AG09309 (cell line): ENCODE data around the gene DVL1.

Experiments
- DNase-seq: peaks from one replicate; pipeline ENCODE4 v3.0.0-alpha.2; 2010; ENCODE audit warnings: low read depth
- H3K4me3 ChIP-seq: 2 replicates; pipeline ENCODE4 v1.5.1; 2011; ENCODE audit warnings: mild to moderate bottlenecking, low read depth, low read length, moderate library complexity; ENCODE audit not compliant: control insufficient read depth
- TF ChIP-seq, protein P1 (sequence below): IDR thresholded peaks from 2 replicates; pipeline ENCODE4 v1.5.1; 2011; ENCODE audit warnings: mild to moderate bottlenecking, low read depth, low read length, inconsistent platforms; ENCODE audit not compliant: insufficient read depth, control insufficient read depth; ENCODE audit errors: missing control alignments

Gene DVL1

DNA sequence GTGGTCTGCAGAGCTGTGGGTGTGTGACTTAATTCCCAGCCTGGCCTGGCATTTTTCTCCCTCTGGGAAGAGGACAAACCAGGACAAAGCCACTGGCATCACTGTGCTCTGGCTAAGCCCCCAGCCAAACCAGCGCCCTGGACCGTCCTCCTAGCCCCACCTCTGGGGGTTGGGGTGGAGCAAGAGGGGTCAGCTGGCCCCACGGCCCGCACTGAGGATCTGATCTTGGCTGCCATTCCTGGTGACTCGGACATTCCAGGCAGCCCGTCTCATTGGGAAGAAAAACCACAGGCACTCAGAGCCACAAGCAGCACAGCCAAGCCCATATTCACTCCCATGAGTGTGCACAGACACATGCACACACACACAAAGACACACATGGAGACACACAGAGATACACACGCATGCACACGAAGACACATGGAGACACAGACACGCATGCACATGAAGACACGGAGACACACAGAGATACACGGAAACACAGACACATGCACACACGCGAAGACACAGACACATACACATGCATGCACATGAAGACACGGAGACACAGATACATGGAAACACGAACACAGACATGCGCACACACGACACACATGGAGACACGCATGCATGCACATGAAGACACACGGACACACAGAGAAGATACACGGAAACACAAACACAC lies 11.4 kb upstream of the DVL1 start:
- DNase-seq: peak; percentile 79
- peak overlapping the region; percentile 44 for H3K4me3 ChIP-seq
- TF ChIP-seq, protein P1, sequence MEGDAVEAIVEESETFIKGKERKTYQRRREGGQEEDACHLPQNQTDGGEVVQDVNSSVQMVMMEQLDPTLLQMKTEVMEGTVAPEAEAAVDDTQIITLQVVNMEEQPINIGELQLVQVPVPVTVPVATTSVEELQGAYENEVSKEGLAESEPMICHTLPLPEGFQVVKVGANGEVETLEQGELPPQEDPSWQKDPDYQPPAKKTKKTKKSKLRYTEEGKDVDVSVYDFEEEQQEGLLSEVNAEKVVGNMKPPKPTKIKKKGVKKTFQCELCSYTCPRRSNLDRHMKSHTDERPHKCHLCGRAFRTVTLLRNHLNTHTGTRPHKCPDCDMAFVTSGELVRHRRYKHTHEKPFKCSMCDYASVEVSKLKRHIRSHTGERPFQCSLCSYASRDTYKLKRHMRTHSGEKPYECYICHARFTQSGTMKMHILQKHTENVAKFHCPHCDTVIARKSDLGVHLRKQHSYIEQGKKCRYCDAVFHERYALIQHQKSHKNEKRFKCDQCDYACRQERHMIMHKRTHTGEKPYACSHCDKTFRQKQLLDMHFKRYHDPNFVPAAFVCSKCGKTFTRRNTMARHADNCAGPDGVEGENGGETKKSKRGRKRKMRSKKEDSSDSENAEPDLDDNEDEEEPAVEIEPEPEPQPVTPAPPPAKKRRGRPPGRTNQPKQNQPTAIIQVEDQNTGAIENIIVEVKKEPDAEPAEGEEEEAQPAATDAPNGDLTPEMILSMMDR: no peak

DNA sequence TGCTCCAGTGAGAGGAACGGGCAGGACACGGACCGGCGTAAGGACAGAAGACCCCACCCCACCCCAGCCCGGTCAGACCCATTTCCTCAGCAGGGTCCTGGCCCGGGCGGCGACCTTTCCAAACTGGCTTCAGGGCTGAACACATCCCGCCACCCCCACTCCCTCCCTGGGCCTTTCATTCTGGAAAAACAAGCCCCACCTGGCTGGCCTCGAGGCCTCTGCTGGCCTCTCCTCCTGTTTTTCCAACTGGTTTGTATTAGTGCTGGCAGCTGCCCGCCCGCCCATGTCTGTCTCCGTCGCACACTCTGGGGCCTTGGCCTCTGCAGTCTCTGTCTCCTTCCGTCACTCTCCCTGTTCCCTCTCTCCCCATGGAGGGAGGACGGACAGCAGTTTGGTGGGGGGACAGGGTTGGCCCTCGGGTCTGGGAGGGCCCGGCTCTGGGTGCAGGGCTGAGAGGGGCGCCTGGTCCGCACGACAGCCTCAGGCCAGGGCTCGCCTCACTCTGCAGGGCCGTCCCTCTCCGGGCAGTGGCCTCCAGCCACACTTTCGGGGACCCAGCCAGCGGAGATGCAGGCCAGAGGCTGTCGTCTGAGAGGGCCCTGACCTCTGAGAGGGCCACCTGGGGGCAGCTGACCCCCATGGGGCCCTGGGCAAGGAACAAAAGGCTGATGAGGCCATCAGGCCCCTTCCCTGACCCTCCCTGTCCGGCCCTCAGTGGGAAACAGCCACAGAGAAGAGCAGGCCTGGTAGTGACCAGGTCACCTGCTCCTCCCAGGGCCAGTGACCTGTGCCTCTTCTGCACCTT lies 10.6 kb upstream of the DVL1 start:
- peak; percentile 70 for DNase-seq
- H3K4me3 ChIP-seq: peak overlapping the region; percentile 38
- TF ChIP-seq, protein P1: no peak

DNA sequence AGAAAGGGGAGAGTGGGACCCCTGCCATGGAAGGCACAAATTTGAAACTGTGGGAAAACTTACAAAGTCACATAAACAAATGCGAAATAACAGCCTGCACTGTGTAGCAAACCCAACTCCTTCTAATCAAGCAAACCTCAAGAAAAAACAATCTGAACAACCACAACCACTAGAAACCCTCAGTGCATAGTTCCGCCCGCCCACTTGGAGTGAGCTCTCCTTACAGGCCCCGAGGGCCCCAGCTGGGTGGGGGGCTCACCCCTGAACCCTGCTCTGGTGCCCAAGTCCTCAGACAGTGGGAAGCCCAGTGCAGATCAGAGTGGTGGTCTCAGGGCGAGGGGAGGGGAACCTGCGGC lies 10.1 kb upstream of the DVL1 start:
- TF ChIP-seq, protein P1: no peak
- peak overlapping the region; percentile 38 for H3K4me3 ChIP-seq
- no peak for DNase-seq

DNA sequence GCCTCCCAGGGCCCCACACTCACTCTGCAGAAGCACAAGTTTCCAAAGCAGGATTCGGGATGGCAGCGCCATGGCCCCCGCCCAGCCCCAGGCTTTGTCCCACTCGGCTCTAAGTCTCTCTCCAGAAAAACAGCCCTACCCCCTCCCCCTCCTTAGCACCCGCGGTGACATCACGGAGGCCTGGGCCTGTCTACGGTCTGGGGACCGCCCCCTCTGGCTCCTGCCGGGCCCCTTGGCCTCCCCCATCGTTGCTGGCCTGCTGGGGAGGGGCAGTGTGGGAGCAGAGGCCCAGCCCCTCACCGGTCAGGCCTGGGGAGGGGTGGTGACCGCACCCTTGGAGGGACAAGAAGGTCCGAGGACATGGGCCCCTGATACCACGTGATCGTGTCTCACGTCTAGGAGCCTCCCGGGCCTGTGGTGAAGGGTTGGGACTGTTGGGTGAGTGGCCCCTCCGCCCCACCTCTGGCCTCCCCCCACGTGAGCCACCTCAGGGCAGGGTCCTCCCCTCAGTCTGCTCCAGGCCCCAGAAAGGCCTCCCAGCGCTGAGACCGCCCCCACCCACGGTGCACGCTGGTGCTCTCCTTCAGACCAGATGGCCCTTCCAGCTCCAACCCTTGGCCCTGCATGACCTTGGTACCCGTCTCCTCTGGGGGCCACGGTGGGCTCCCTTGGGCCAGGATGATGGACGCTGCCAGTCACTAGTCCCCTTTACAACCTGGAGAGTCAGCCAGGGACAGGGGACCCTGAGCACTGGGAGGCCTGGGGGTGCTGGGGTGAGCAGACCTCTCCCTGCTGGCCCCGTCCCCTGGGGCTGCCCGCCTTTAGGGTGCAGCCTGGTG lies 9.4 kb upstream of the DVL1 start, which contains the start of gene MXRA8:
Gene MXRA8, minus strand, starts transcription at position 123 of the 839 bp plus-strand sequence. Its CDS starts 51 bp downstream, at position 72.
- peak; percentile 64 for DNase-seq
- peak within 1 kb of the TSS; percentile 95 for H3K4me3 ChIP-seq

DNA sequence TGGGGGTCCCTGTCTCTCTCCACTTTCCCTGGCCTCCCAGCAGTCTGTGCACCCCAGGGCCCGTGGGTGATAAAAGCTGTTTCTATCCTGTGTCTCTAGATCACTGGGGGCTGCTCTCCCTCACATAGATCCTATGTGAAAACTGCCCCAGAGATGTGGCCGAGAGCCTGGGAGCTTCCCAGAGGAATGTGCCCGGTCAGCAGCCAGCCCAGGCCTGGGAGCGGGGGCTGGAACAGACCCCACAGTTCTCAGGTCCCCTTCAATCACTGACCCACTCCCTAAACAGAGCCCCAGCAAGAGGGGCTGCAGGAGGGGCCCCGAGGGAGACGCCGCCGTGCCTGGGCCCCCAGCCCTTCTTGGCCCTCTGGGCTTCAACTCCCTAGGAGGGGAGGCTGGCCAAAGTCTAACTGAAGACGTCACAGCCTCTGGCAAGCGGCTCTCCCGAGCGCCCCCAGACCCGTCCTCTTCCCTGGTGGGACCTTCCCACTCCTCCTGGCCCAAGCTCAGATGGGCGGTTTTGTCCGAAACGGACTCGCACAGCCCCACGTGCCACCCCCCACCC lies 8.7 kb upstream of the DVL1 start:
- TF ChIP-seq, protein P1: no peak
- no peak for DNase-seq

More for the DNA sequence above, 9.4 kb upstream of the DVL1 start, which contains the start of gene MXRA8:
- TF ChIP-seq, protein P1: no peak

More for the DNA sequence above, 8.7 kb upstream of the DVL1 start:
- H3K4me3 ChIP-seq: peak overlapping the region; percentile 95
